Left lobe of liver (tissue), 2 donors: Measurements from ENCODE around the gene SLAMF6. TPM values are rescaled to one million over a fixed set of nuclear protein-coding genes. Genes with fewer than 3 reads are reported as not detected.

Experiments
- ATAC-seq: fragments of 200-7000 bp; cut with Tn5 transposase; one replicate; pipeline ENCODE4 v1.9.1; 2020; ENCODE audit warnings: mild to moderate bottlenecking, moderate library complexity
- DNase-seq: peaks from one replicate; pipeline ENCODE4 v3.0.0-alpha.2; 2020; ENCODE audit warnings: low spot score
- total RNA-seq: library from RNA; stranded (reverse); gene quantifications from one replicate; pipeline ENCODE4 v1.2.1, GENCODE V29; 2021
- donor health status: DM: no; HTN: no; CAD: no; lungs with moderate emphysema.
- donor health status: DM: no; HTN: yes; CAD: no.

SLAMF6 gene
- total RNA-seq, 1 donor from 2014 or later, result 0.23 TPM

DNA sequence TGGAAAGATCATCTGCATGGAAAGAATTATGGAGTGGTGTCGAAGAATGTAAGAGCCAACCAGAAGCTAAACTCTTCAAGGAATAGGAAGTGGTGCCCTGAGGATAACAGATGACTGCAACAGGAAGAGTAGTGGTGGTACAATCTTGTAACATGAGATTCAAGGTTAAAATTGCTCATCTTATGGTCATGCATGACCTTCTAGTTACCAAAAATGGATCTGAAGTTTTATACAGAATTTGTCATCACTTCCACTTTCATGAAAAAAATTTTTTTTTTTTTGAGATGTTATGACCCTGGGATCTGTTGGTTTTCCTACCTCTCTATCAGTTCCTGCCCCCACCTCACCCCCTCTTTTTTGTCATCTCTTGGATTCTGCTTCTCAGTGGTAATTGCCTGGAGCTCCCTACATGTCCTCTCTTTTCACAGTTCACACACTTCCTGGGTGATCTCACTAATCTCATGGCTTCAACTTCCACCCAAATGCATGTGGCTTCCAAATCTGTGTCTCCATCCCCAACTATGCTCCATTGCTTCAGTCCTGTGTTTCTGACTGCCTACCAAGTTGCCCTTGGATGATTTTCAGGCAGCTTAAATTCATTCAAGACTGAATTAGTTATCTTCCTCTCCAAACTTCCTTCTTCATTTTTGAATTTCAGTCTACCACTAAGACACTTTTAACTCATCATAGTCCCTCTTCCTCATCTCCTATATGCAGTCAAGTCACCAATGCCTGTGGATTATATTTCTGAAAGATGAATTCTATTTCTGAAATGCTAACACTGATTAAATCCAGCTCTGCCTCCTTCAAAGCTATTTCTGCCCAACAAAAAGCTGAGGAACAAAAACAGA lies 48.4 kb downstream of the SLAMF6 start:
- DNase-seq, result no peak
- ATAC-seq, result no peak

DNA sequence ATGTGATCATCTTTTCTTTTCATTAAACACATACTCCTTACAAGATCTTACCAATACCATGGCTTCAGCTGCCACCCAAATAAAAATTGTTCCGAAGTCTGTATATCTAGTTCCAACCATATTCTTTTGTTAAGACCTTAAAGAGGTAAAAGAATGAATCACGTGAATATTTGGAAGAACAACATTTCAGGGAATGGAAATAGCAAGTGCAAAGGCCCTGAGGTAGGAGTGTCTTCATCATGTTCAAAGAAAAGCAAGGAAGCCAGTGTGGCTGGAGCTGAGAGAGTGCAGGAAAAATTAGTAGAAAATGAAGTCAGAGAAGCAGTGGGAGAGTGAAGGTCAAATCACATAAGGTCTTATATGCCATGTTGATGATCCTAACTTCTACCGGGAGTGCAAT lies 50.9 kb downstream of the SLAMF6 start:
- no peak for ATAC-seq
- no peak for DNase-seq

DNA sequence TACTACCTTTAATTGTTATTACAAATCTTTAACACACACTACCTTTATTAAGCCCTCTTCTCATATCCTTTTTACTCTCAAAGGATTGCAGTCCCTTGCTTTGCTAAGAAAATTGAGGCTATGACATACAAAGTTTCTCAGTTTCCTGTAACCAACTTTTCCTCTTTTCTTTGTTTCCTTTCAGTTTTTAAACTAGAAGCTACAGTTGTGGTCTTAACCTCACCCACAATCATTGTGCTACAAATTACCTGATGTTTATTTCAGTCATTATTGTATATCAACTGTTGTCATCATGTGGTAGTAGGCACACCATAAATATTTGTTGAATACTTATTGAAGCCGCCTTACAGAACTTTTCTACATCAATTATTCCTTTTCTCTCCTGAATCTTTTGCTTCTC lies 51.8 kb downstream of the SLAMF6 start:
- no peak for ATAC-seq
- no peak for DNase-seq

DNA sequence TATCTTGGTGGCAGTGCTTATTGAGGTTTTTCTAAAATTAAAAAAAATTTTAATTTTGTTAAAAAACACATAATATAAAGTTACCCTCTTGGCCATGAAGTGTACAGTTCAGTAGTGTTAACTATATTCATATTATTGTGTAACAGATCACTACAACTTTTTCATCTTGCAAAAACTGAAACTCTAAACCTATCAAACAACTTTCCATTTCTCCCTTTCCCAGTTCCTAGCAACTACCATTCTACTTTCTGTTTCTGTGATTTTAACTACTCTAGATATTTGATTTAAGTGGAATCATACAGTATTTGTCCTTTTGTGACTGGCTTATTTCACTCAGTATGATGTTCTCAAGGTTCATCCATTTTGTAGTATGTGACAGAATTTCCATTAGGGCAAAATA lies 55.5 kb downstream of the SLAMF6 start:
- DNase-seq (no peak), ATAC-seq (no peak)

DNA sequence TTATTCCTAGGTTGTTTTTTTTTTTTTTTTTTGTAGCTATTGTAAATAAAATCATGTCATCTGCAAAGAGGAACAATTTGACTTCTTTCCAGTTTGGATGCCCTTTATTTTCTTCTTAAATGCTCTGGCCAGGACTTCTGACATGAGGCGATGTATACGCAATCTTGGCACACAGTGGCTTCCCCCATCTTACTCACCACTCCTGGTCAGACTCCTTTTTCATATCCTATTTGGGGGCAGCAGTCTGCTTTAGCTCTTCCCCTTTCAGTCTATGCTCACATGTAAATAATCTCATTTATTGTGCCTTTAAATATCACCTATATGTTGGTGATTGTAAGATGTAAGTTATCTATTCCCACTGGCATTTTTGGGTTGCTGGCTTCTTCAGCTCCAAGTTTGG lies 56.1 kb downstream of the SLAMF6 start:
- no peak for ATAC-seq

DNA sequence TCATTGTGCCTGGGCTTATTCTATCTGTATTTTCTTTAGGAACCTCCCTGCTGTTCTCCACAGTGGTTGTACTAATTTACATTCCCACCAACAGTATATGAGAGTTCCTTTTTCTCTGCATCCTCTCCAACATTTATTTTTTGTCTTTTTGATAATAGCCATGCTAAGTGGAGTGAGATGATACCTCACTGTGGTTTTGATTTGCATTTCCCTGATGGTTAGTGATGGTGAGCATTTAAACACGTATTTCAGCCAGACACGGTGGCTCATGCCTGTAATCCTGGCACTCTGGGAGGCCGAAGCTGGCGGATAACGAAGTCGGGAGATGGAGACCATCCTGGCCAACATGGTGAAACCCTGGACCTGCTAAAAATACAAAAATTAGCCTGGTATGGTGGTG lies 57.9 kb downstream of the SLAMF6 start:
- DNase-seq (no peak), ATAC-seq (no peak)

More for the DNA sequence above, 56.1 kb downstream of the SLAMF6 start:
- no peak for DNase-seq

DNA sequence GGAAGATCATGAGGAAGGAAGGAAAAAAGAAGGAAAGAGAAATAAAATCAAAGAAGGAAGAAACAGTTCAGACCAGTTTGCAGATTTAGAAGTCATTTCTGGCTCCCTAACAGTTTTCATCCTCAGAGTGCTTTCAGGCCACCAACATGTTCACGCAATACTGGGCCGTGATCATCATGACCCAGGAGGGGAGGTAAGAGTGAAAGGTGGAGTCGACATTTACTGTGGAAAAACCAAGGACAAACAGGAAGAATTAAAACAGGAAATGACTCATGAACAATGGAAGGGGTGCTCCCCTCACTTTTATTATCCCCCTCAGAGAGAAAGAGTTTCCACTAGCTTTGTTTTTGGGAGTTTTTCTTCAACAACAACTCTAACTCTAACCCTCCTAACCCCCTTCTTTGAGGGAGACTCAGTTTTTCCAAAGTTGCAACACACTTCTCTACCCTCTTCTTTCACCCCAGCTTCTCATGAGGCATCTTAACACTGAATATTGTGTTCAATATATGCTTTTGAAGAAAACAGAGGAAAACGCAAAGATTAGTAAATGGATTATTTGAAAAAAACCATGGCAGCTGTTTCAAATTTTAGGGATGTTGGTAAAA lies 62.3 kb downstream of the SLAMF6 start:
- no peak for ATAC-seq
- no peak for DNase-seq

DNA sequence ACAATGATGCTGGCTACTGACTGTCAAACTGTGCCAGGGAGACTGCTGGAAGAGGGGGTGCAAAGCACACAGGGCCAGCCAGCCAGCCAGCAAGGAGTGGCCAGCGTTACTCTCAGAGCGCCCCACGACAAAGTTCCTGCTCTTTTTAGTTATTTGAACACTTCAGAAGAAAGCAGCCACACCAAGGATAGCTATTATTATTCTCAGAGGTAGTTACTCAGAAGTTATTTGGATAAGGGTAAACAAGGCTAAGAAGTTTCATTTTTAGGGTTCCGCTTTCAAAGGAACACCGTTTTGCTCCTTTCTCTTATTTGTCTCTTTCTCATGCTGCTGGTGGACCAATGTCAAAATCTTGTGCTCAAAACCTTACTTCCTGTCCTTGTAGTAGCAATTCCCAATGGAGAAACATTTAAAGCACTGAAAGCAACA lies 62.8 kb downstream of the SLAMF6 start:
- DNase-seq (no peak), ATAC-seq (no peak)

DNA sequence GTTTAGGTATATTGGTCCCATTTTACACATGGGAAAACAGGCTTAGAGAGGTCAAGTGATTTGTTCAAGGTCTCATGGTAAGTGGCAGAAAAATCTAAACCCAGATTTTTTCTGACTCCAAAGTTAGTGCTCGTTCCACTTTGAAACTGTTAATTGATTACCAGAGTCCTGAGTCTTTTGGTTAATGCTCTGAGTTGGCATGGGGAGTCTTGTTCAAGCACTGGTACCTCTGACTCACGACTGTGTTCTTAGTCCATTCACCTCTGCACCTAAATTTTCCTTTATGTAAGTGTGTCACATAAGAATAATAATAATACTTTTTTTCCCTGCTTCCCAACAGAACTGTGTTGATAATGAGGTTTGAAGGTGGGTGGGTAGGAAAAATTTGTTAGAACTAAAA lies 63.4 kb downstream of the SLAMF6 start:
- DNase-seq (no peak), ATAC-seq (no peak)

DNA sequence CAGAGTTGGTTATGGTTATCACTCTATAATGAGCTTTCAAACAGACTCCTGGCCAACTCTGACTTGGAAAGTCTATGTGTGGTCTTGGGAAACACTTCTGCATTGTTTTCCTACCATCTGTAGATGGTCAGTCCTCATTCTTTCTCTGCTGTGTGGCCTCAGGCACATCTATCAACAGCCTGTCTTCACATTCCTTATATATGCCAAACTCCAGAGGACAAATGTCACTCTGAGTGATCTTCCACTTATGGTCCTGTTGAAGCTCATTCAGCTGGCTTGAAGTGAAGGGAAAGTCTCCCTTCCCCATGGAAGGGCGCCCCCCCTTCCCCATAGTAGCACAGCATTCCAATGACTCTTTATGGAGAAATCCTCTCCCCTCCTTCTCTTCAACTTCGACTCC lies 64.0 kb downstream of the SLAMF6 start:
- DNase-seq (no peak), ATAC-seq (no peak)

DNA sequence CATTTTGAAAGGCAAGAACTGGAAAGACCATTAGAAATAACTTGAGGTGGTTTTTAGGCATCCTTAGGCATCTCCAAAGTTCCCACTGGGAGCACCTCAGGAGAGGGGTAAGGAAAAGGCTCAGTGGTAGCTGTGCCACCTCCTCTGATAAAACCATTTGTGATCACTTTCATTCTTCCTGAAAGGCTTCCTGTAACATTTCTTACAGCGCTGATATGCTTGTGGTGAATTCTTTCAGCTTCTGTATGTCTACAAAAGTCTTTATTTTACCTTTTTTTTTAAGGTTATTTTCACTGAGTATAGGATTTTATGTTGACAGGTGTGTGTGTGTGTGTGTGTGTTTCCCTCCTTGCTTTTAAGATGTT lies 67.9 kb downstream of the SLAMF6 start:
- ATAC-seq (no peak), DNase-seq (no peak)

DNA sequence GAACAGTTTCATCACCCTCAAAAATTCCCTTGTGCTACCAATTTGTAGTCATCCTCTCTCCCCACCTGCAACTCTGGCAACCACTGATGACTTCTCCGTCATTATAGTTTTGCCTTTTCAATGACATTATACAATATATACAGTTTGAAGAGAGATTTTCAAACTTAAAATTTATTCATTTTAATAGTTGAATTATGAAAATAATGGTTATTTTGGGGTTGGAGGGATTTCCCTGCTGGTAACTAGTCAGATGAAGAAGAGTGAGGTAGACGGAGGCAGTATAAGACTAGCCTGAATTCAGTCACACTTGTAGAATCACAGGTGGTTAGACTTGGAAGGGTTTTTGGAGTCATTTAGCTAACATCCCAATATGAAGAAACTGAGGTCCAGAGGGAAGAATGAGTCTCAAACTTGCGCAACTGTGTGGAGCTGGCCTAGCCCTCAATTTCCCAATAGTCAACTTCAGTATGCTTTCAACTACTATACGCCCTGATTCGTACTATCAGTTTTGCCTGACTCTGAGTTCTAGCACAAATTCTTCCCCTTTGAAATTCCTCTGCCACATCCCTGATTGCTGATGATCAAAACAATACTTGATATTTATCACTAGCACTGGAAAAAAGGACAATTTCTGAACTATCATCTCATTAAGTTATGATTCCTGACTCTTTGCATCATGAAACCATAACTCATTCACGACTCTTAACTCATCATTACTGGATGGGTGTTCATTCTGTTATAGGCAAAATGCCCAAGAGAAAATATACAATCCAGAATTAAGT lies 68.5 kb downstream of the SLAMF6 start:
- ATAC-seq (no peak), DNase-seq (no peak)

DNA sequence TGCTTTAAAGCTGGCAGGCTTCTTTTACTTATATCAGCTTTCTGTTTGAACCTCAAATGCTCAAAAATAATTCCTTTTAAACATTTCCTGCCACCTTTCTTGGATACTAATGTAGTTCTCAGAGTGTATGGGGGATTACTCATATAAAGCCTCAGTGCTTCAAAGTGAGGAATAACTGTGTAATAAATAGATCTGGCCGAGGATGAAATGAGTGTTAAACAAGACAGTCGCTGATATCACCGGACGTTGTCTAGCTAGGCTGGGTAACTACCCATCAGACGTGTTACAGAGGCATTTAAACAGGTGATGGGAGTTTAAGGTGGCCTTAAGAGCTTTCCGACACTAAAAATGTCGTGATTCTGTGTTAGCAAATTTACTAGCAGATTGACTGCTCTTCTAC lies 69.6 kb downstream of the SLAMF6 start:
- ATAC-seq (no peak), DNase-seq (no peak)

DNA sequence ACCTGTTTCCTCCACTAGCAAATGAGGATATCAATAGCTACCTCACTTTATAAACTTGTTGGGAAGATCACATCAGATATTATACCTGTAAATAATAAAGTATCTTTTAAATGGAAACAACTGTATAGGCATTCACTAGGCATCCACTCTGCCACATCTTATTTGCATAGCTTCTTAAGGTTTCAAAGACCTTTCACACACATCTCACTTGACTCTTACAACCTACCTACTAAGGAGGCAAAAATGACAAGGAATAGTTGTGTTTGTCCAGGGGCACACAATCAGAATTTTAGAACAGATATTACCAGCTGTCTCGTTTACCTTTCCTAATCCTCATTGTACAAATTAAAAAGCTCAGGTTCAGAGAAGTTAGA lies 71.2 kb downstream of the SLAMF6 start:
- ATAC-seq (no peak), DNase-seq (no peak)

DNA sequence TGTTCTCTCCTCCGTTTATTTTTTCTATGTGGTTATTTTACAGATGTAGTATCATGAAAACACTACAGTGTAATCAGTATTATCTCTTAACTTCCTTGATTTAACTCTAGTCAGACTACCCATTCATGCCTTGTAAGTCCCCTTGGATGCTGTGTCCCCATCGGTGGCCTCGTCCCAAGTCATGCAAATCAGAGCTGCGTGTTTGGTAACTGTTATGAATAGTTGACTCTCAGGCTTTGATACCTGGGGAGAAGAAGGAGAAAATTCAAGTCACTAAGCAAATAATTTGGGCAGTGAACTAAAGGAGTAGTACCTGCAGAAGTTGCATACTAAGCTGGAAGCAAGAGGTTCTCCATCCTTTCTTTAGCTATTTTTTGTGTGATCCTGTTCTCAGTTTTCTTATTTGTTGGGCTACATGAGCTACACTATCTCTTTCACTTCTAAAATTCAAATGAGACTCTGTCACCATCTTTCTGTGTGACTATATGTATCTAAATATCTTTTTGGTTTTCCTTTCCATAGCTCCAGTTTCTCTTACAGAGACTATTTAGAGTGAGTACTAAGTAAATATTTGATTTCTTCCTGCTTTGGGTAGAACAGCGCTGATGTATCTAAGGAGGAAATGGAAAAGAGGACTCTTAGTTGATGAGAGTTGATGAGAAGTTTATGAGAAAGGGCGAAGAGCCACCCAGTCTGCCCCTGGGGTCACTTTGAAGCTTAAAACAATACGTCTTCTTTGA lies 71.8 kb downstream of the SLAMF6 start:
- DNase-seq, result no peak
- no peak for ATAC-seq

DNA sequence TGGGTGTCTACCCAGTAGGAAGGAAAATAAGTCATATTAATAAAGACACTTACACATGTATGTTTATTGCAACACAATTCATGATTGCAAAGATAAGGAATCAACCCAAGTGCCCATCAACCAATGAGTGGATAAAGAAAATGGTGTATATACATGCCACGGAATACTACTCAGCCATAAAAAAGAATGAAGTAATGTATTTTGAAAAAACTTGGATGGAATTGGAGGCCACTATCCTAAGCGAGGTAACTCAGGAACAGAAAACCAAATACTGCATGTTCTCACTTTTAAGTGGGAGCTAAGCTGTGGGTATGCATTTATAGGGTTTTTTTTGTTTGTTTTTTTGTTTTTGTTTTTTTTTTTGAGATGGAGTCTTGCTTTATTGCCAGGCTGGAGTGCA lies 73.6 kb downstream of the SLAMF6 start:
- ATAC-seq (no peak), DNase-seq (no peak)

DNA sequence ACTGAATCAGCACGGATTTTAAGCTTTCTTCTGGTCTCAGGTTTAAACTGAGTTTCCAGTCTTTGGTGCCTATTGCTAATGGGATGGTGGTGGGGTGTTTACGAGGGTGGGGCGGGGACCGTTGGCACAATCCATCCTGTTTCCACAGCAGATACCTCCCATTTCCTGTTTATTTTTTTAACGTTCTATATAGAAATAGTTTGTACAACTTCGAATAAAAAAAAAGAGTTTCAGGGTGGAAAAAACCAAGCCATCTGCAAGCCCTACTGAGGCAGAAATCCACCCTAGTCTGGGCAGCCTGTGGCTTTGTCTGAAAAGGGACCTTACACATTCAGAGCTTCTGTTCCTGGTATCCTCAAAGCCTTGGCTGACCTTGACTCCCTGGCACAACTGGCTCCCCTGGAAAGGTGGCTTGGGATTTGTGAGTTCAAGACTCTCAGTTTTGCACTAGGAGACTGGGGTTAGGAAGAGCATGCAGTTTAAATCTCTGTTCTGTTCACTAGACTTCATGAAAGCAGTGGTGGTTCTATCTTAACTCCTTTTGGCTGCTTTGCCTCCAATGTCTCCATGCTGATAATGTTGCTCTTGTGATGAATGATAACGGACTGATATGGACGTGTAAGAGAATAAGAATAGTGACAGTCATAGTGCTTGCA lies 76.0 kb downstream of the SLAMF6 start:
- ATAC-seq, result no peak
- no peak for DNase-seq

DNA sequence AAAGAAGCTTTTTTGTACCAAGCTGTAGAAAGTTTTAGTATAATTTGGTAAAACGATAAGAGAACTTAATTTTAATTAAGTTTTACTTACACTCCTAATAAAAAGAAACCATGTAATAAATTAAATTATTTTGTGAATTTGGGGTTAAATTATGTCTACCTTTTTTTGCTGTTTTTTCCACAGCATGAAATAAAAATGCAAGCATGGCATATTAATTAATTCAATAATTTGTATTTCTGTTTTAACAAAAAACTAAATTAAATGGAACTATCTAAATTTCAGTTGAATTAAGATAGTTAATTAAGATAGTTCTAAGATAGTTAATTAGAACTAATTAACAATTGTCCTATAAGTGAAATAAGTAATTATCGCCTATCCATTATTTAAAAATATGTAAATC lies 83.3 kb downstream of the SLAMF6 start:
- DNase-seq, result no peak
- no peak for ATAC-seq

DNA sequence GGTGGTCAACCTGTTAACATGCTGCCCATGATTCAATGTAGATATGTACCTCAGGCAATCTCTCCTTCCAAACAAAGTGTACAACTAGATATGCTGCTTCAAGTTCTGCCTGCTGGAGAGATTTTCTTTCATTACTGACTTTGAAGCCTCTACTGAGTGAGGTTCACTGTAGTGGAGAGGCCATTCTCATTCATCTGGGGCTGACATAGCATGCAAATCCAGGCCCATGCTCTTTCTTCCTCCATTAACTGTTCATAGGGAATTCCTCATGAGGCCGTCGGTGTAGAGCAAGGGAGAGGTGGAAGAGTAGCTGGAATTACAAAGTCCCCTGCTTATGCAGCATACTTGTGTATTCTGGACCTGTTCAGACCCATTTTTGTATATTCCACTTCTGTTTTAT lies 84.1 kb downstream of the SLAMF6 start:
- ATAC-seq, result no peak
- DNase-seq, result no peak

DNA sequence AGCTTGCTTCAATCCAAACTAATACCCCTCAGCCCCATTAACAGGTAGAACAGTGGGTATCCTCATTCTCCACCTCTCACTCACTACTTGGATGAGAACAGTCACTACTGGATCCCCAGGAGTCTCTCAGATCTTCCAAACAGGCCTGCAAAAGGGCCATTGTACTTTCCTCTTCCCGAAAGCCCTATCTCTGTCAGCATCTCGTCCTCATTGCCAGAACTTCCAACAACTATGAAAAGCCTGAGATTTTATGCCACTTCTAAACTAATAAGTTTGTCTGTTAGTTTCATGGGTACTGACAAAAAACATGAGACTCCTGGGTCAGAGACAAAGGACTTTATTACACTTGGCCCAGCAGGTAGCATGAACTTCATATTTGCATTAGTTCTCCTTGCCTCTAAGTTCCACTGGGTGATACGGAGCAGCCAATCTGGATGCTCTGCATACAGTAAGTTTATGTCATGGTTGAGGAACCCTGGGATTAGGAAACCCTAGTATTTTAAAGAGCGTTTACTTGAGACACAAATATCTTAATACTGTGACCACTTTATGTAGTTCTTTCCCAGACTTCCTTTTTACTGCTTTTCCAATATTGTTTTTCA lies 84.6 kb downstream of the SLAMF6 start:
- ATAC-seq (peak; percentile 57), DNase-seq (no peak)
